BJ (cell line): ENCODE results near the gene MYH15. TPM values are rescaled to one million over a fixed set of nuclear protein-coding genes. Genes with fewer than 3 reads are reported as not detected.

ENCODE experiments used
- CTCF ChIA-PET: fragments of 350-600 bp; formaldehyde crosslinking; extraction: SDS; loops from one replicate; lab custom pipeline; 2021; ENCODE audit warnings: antibody characterized with exemption, inconsistent platforms; lab: Yijun Ruan, JAX
- POLR2A ChIA-PET: fragments of 300-600 bp; sonication (Branson Sonifier 250); formaldehyde crosslinking; extraction: SDS; loops from one replicate; lab custom pipeline; 2021; ENCODE audit warnings: antibody characterized with exemption; lab: Charles Lee
- DNase-seq: peaks from one replicate; pipeline ENCODE4 v3.0.0-alpha.2; 2011; ENCODE audit warnings: low read depth
- H3K27me3 ChIP-seq: 2 replicates; pipeline ENCODE4 v1.6.0; 2011; ENCODE audit warnings: low read length; ENCODE audit not compliant: control insufficient read depth, insufficient read depth
- H3K36me3 ChIP-seq: 2 replicates; pipeline ENCODE4 v1.5.1; 2011; ENCODE audit warnings: low read length; ENCODE audit not compliant: control insufficient read depth, insufficient read depth
- H3K4me3 ChIP-seq: 2 replicates; pipeline ENCODE4 v1.5.1; 2011; ENCODE audit warnings: low read depth, mild to moderate bottlenecking, control low read depth, low read length
- polyA plus RNA-seq: library from polyadenylated mRNA; depleted of rRNA; stranded (reverse); fragments of >200 nt; gene quantifications from 2 replicates; pipeline ENCODE4 v1.2.3, GENCODE V29; 2011
- TF ChIP-seq, protein P1 (sequence below): IDR thresholded peaks from 2 replicates; pipeline ENCODE4 v1.5.1; 2011; ENCODE audit warnings: low read depth, mild to moderate bottlenecking, control low read depth, inconsistent platforms, low read length, moderate library complexity; ENCODE audit not compliant: insufficient read depth

MYH15 gene
- polyA plus RNA-seq, 1 experiment: 0.02 TPM

DNA sequence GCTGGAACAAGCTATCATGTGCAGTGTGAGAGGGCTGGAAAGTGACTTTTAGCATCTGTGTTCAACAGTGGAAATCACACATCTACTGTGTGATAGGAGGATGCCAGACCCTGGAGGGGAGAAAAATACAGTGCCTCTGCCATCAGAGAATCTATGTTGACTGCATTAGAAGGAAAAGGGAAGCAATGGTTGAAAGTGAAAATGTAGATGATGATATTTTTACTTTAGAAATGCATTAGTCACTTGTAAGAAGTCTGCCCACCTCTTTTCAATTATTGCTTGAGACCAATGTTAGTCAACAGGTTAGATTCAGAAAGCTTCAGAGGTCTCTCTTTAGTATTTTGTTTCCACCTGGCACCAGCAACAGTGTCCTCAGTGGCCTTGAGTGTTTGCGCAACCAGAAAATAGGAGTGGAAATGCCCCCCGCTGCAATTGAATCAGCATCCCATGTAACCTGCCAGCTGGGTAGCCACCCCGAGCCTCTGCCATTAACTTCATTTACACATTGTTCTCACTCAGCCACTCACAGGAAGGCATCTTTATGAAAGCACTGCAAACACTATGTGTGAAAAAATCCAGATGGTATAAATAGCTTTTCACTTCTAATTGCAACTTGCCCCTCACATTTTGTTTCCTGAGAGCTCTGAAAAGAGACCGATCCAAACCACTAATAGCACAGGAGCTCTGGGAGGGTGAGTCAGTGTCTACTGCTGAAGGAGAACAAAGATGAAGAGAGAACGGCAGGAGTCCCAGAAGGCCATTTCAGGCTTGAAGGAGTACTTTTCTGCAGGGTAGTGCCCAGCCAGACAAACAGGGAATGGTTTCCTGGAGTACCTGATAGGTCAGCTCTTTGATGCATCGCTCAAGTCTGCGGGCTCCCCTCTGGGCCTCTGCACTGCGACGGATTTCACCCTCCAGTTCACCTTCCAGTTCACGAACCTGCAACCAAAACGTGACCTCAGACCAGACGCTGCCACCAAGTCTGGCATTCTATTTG, 122.0 kb downstream of the MYH15 start:
- Histone ChIP-seq H3K27me3 (peaks cover 4% of the 10 kb centered on the region), H3K4me3 (no peak overlapping the region), H3K36me3 (no peaks in the 10 kb centered on the region)
- TF ChIP-seq, protein P1, sequence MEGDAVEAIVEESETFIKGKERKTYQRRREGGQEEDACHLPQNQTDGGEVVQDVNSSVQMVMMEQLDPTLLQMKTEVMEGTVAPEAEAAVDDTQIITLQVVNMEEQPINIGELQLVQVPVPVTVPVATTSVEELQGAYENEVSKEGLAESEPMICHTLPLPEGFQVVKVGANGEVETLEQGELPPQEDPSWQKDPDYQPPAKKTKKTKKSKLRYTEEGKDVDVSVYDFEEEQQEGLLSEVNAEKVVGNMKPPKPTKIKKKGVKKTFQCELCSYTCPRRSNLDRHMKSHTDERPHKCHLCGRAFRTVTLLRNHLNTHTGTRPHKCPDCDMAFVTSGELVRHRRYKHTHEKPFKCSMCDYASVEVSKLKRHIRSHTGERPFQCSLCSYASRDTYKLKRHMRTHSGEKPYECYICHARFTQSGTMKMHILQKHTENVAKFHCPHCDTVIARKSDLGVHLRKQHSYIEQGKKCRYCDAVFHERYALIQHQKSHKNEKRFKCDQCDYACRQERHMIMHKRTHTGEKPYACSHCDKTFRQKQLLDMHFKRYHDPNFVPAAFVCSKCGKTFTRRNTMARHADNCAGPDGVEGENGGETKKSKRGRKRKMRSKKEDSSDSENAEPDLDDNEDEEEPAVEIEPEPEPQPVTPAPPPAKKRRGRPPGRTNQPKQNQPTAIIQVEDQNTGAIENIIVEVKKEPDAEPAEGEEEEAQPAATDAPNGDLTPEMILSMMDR: no peak
- no peak for DNase-seq
- CTCF ChIA-PET: interaction anchor here (0.9 kb wide), 1 partner anchor 29 kb away, joined by 3 read pairs; no protein-coding TSS in a partner anchor
- POLR2A ChIA-PET: no interaction called here

- H3K36me3 ChIP-seq: no peaks in the 10 kb centered on the region
- POLR2A ChIA-PET: no interaction called here
- TF ChIP-seq, protein P1: no peak
- no peak overlapping the region for H3K4me3 ChIP-seq
- DNase-seq: no peak
- H3K27me3 ChIP-seq: peaks cover 4% of the 10 kb centered on the region
- CTCF ChIA-PET: no interaction called here
Measured at GRCh38 chr3:108387063-108387462, 123.3 kb downstream of the MYH15 start.

DNA sequence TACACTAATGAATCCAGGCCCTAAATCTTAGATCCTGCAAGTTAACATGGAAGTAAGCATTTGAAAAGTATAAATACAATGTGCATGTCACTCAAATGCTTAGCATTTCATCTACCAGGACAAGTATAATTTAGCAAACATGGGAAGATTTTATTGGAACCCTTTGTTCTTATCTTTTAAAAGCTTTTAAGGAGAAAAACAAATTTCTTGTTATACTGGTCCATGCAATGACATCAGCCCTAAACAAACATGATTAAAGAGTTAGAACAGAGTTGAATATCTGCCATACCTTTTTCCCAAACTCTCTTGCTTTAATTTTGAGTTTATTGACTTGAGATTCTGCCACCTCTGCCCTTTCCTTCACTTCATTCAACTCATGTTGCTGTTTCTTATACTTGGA, 127.1 kb downstream of the MYH15 start:
- DNase-seq: no peak
- no peak overlapping the region for H3K4me3 ChIP-seq
- H3K27me3 ChIP-seq: no peaks in the 10 kb centered on the region; the same call in 1 of the 2 replicates
- POLR2A ChIA-PET: no interaction called here
- TF ChIP-seq, protein P1: no peak
- no peaks in the 10 kb centered on the region for H3K36me3 ChIP-seq
- CTCF ChIA-PET: no interaction called here

GRCh38 chr3:108381529-108382140, 128.8 kb downstream of the MYH15 start:
- Histone ChIP-seq H3K36me3 (no peaks in the 10 kb centered on the region), H3K27me3 (no peaks in the 10 kb centered on the region; the same call in 1 of the 2 replicates), H3K4me3 (no peak overlapping the region)
- TF ChIP-seq, protein P1: no peak
- no peak for DNase-seq
- POLR2A ChIA-PET: no interaction called here
- CTCF ChIA-PET: no interaction called here
